SK-N-MC (cell line): ENCODE measurements around the gene TMEM218.

Source experiments
- DNase-seq: peaks from one replicate; pipeline ENCODE4 v3.0.0-alpha.2; 2011; ENCODE audit warnings: low read depth, low spot score
- H3K27ac ChIP-seq: fragments of 200-600 bp; sonication (generic); 2 replicates; pipeline ENCODE4 v1.5.1; 2016; ENCODE audit warnings: mixed run types
- H3K36me3 ChIP-seq: fragments of 200-600 bp; sonication (generic); 2 replicates; pipeline ENCODE4 v1.6.1; 2017; ENCODE audit warnings: antibody characterized with exemption, low read length, mixed read lengths; ENCODE audit not compliant: insufficient read depth
- H3K4me3 ChIP-seq: fragments of 200-600 bp; sonication (generic); 2 replicates; pipeline ENCODE4 v1.5.1; 2016
- H3K9ac ChIP-seq: fragments of 200-600 bp; sonication (generic); 2 replicates; pipeline ENCODE4 v1.8.0; 2017; ENCODE audit warnings: mixed run types, mixed read lengths; ENCODE audit not compliant: insufficient read length
- H3K9me3 ChIP-seq: fragments of 200-600 bp; sonication (generic); 2 replicates; pipeline ENCODE4 v1.6.1; 2017; ENCODE audit warnings: low read depth, mild to moderate bottlenecking, antibody characterized with exemption, low read length, moderate library complexity, mixed read lengths
- EZH2 ChIP-seq: fragments of 200-600 bp; sonication (generic); IDR thresholded peaks from one replicate; pipeline ENCODE4 v1.6.1; 2017; ENCODE audit warnings: antibody characterized with exemption
- FOXP2 ChIP-seq: optimal IDR thresholded peaks from 2 replicates; pipeline ENCODE3; 2011; ENCODE audit warnings: mild to moderate bottlenecking, moderate library complexity; ENCODE audit not compliant: insufficient read depth; ENCODE audit errors: extremely low read length, control extremely low read depth
- POLR2AphosphoS5 ChIP-seq: IDR thresholded peaks from 2 replicates; pipeline ENCODE4 v1.6.1; 2012; ENCODE audit warnings: mild to moderate bottlenecking, low read depth, low read length, borderline replicate concordance

TMEM218 gene

DNA sequence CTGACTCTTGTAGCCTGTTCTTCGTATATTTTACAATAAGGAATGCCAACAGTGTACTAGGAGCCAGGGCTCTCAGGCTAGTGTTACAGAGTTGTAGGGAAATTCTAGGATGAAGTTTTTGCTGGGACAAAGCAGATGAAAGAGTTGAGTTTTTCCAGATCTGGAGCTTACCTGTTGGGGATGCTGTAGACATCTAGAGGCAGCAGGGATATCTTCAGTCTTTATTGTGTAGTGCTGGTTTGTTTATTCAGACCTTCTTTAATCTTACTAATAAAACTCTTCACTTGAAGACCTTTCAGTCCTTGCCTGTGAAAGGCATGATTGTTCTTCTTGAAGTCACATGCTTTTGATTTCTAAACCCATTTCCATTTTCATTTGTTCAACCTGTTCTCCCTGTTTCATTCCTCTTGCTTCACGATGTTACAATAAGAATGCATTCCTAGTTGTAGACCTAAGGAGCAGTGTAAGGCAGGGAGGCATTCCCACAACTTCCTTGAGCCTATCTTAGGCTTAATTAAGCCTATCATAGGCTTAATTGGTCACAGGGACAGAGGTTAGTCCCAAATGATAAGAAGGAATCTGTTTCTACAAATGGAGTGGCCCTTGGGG lies 56.2 kb downstream of the TMEM218 start:
- Histone ChIP-seq H3K27ac (no peak overlapping the region), H3K9ac (no peak overlapping the region), H3K4me3 (no peak overlapping the region), H3K36me3 (no peaks in the 10 kb centered on the region), H3K9me3 (no peaks in the 10 kb centered on the region)
- DNase-seq = no peak
- TF ChIP-seq FOXP2 (no peak), POLR2AphosphoS5 (no peak)

DNA sequence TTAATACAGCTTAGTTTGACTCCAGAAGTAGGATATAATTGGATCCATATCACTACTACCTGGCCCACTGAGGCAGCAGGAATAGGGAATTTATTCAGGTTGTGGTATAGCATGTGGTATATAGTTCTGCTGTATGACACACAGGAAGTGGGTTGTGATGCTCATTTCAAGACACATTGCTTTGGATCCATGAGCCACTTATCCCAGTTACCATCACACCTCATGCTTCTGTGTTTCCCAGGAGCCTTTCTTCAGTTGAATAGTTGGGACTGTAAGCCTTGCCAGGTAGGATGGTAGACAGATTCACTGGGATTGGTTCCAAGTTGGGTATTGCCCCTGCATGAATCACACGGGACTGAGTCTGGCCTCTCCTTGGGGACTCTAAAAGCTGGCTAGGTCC lies 58.3 kb downstream of the TMEM218 start:
- no peak for DNase-seq
- no peak overlapping the region for H3K4me3 ChIP-seq
- H3K9ac ChIP-seq = no peak overlapping the region
- H3K27ac ChIP-seq = no peak overlapping the region
- TF ChIP-seq EZH2 (no peak), FOXP2 (no peak), POLR2AphosphoS5 (no peak)
- no peaks in the 10 kb centered on the region for H3K36me3 ChIP-seq
- no peaks in the 10 kb centered on the region for H3K9me3 ChIP-seq

DNA sequence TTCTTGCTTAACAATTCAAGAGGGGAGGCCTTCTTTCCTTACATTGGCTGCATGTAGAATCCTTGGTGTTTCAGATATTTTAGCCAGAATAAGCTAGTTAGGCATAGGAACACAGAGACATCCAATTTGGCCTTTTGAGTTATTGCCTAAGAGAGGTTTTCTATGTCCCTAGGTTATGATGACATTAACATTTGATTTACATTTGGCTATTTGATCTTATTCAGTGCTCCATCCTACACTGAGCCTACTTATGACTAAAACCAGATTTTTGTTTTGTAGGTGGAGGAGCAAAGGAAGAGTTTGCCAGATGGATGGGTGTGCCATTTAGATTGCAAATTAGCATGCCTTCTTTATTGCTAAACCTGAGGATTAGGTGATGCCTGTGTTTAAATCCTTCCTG lies 59.4 kb downstream of the TMEM218 start:
- Histone ChIP-seq H3K9me3 (no peaks in the 10 kb centered on the region), H3K9ac (no peak overlapping the region), H3K4me3 (no peak overlapping the region), H3K36me3 (no peaks in the 10 kb centered on the region), H3K27ac (no peak overlapping the region)
- TF ChIP-seq FOXP2 = no peak
- TF ChIP-seq POLR2AphosphoS5 = no peak
- no peak for TF ChIP-seq EZH2
- DNase-seq = no peak

DNA sequence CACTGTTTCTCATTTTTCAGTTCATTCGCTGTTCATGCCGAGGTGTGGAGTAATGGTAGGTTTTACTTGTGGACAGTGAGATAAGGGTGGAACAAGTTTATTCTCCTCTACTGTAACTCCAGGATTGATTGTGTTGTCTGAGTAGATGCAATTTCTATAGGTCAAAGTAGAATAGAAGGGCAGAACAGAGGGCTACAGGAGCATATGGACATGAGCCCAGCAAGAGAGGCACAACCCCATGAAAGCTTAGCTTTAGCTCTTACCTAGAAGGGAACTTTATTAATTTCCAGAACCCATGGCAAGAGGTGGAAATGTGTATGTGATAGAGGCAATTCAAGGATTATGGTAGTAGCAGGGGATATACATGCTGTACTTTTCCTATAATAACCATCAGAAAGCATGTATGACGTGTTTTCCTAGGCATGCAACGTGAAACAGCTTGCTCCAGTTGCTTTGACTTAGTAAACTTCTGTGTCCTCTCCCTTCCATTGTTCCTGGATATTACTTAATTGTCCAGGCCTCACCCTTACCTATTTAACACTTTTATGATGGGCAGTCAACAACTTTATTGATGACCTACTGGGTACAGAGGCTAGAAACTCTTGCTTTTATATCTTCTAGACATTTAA lies 62.1 kb downstream of the TMEM218 start:
- Histone ChIP-seq H3K36me3 (no peaks in the 10 kb centered on the region), H3K4me3 (no peak overlapping the region), H3K9me3 (no peaks in the 10 kb centered on the region), H3K27ac (no peak overlapping the region), H3K9ac (no peak overlapping the region)
- no peak for TF ChIP-seq EZH2
- TF ChIP-seq POLR2AphosphoS5 = no peak
- DNase-seq = no peak
